Measurements from ENCODE around the gene KCTD15. TPM values are rescaled to one million over a fixed set of nuclear protein-coding genes. Genes with fewer than 3 reads are reported as not detected.

Gene KCTD15
- polyA plus RNA-seq, 1 experiment = 59.1 TPM

GRCh38 chr19:33785795-33786194 is 10.9 kb upstream of the KCTD15 start:
- H3K27me3 ChIP-seq (ENCODE audit: control insufficient read depth, insufficient read depth, low read length) = no peaks in the 10 kb centered on the region; the same call in 1 of the 2 replicates
- no peak for DNase-seq (ENCODE audit: low read depth)
- TF ChIP-seq CTCF (IDR thresholded peaks at IDR 0.05; ENCODE audit: insufficient read depth, low read depth, low read length) = no peak
- no peaks in the 10 kb centered on the region for H3K36me3 ChIP-seq (ENCODE audit: control insufficient read depth, insufficient read depth, low read length)
- H3K4me3 ChIP-seq (ENCODE audit: low read depth, low read length) = no peak overlapping the region
- ChIA-PET CTCF (interaction anchor here (0.7 to 7.7 kb wide), 10 partner anchors 8 to 357 kb away, joined by 3 to 57 read pairs (median 4); partner anchors contain the start of gene KCTD15), POLR2A (no interaction called here)

- ChIA-PET POLR2A (no interaction called here), CTCF (interaction anchor here (0.6 to 7.7 kb wide), 3 partner anchors 11 to 209 kb away, joined by 3 to 57 read pairs (median 9); no protein-coding TSS in a partner anchor)
- TF ChIP-seq CTCF (IDR thresholded peaks at IDR 0.05; ENCODE audit: insufficient read depth, low read depth, low read length) = no peak
These were observed 8.0 kb upstream of the KCTD15 start for GRCh38 chr19:33788676-33789075.

GRCh38 chr19:33789344-33789743 is 7.3 kb upstream of the KCTD15 start:
- Histone ChIP-seq H3K27me3 (ENCODE audit: control insufficient read depth, insufficient read depth, low read length) (peaks cover 4% of the 10 kb centered on the region; the same call in 1 of the 2 replicates), H3K4me3 (ENCODE audit: low read depth, low read length) (no peak overlapping the region), H3K36me3 (ENCODE audit: control insufficient read depth, insufficient read depth, low read length) (no peaks in the 10 kb centered on the region)
- ChIA-PET CTCF (interaction anchor here (7.7 kb wide), 1 partner anchor 11 kb away, joined by 57 read pairs; no protein-coding TSS in a partner anchor), POLR2A (no interaction called here)
- no peak for DNase-seq (ENCODE audit: low read depth)
- no peak for TF ChIP-seq CTCF (IDR thresholded peaks at IDR 0.05; ENCODE audit: insufficient read depth, low read depth, low read length)

More at GRCh38 chr19:33788676-33789075, 8.0 kb upstream of the KCTD15 start:
- Histone ChIP-seq H3K27me3 (ENCODE audit: control insufficient read depth, insufficient read depth, low read length) (peaks cover 4% of the 10 kb centered on the region; the same call in 1 of the 2 replicates), H3K4me3 (ENCODE audit: low read depth, low read length) (no peak overlapping the region), H3K36me3 (ENCODE audit: control insufficient read depth, insufficient read depth, low read length) (no peaks in the 10 kb centered on the region)
- no peak for DNase-seq (ENCODE audit: low read depth)

GRCh38 chr19:33794683-33795369 is 1.8 kb upstream of the KCTD15 start:
- no peak for TF ChIP-seq CTCF (IDR thresholded peaks at IDR 0.05; ENCODE audit: insufficient read depth, low read depth, low read length)
- CTCF ChIA-PET = interaction anchor here (0.6 to 4.3 kb wide), 20 partner anchors 9 to 364 kb away, joined by 3 to 48 read pairs (median 4); no protein-coding TSS in a partner anchor
- no peaks in the 10 kb centered on the region for H3K36me3 ChIP-seq (ENCODE audit: control insufficient read depth, insufficient read depth, low read length)
- no peak for DNase-seq (ENCODE audit: low read depth)
- POLR2A ChIA-PET = no interaction called here
- peak overlapping the region; percentile 69 for H3K4me3 ChIP-seq (ENCODE audit: low read depth, low read length)
- H3K27me3 ChIP-seq (ENCODE audit: control insufficient read depth, insufficient read depth, low read length) = peaks cover 4% of the 10 kb centered on the region; the same call in 1 of the 2 replicates

- peaks cover 4% of the 10 kb centered on the region; the same call in 1 of the 2 replicates for H3K27me3 ChIP-seq (ENCODE audit: control insufficient read depth, insufficient read depth, low read length)
- POLR2A ChIA-PET = no interaction called here
- H3K4me3 ChIP-seq (ENCODE audit: low read depth, low read length) = peak overlapping the region; percentile 69
- DNase-seq (ENCODE audit: low read depth) = peak; percentile 27
- CTCF ChIA-PET = interaction anchor here (0.6 to 4.3 kb wide), 24 partner anchors 9 to 549 kb away, joined by 3 to 48 read pairs (median 4); no protein-coding TSS in a partner anchor
- H3K36me3 ChIP-seq (ENCODE audit: control insufficient read depth, insufficient read depth, low read length) = no peaks in the 10 kb centered on the region
- TF ChIP-seq CTCF (IDR thresholded peaks at IDR 0.05; ENCODE audit: insufficient read depth, low read depth, low read length) = peak; percentile 69
These were observed 1.1 kb upstream of the KCTD15 start for GRCh38 chr19:33795370-33796163.

All from BJ (cell line).